Astrocyte of the cerebellum (primary cell): ENCODE data around the gene RPS6KA4.
"Not testable (repeated sequence)": the region's sequence is repeated elsewhere in the genome, so short reads cannot be mapped to it uniquely, and the experiment has no call there.

Experiments used
- DNase-seq: peaks from one replicate; pipeline ENCODE4 v3.0.0-alpha.2; 2011; ENCODE audit warnings: low read depth
- H3K4me3 ChIP-seq: 2 replicates; pipeline ENCODE4 v1.5.1; 2011; ENCODE audit warnings: mild to moderate bottlenecking, low read depth, low read length, moderate library complexity
- in situ Hi-C: cut with HindIII; loops from 2 replicates; pipeline ENCODE4 v1.10.0; 2017; ENCODE audit warnings: low sequenced_read_pairs
- TF ChIP-seq, protein P1 (sequence below): IDR thresholded peaks from 2 replicates; pipeline ENCODE4 v1.5.1; 2012; ENCODE audit warnings: low read length, low read depth, moderate library complexity, mild to moderate bottlenecking; ENCODE audit errors: missing control alignments

RPS6KA4 gene

DNA sequence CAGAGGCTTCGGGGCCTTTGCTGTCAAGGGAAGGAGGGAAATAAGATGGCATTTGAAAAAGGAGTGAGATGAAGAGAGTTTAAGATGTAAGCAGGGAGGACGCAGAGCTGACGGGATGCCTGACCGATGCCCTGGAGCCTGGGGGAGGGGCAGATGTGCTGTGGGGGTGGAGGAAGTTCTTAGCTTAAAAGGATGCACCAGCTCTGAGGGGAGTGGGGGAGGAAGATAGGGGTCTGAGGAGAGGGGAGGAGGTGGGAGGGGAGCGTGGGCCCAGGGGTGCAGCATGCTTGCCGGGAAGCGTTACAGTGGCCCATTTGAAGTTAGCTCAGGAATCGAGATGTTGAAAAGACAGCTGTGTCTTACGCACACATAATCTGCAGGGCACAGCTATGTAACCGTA, 56.3 kb downstream of the RPS6KA4 start:
- in situ Hi-C loops = no loop called here
- TF ChIP-seq, protein P1, sequence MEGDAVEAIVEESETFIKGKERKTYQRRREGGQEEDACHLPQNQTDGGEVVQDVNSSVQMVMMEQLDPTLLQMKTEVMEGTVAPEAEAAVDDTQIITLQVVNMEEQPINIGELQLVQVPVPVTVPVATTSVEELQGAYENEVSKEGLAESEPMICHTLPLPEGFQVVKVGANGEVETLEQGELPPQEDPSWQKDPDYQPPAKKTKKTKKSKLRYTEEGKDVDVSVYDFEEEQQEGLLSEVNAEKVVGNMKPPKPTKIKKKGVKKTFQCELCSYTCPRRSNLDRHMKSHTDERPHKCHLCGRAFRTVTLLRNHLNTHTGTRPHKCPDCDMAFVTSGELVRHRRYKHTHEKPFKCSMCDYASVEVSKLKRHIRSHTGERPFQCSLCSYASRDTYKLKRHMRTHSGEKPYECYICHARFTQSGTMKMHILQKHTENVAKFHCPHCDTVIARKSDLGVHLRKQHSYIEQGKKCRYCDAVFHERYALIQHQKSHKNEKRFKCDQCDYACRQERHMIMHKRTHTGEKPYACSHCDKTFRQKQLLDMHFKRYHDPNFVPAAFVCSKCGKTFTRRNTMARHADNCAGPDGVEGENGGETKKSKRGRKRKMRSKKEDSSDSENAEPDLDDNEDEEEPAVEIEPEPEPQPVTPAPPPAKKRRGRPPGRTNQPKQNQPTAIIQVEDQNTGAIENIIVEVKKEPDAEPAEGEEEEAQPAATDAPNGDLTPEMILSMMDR = no peak
- no peak overlapping the region for H3K4me3 ChIP-seq
- no peak for DNase-seq

DNA sequence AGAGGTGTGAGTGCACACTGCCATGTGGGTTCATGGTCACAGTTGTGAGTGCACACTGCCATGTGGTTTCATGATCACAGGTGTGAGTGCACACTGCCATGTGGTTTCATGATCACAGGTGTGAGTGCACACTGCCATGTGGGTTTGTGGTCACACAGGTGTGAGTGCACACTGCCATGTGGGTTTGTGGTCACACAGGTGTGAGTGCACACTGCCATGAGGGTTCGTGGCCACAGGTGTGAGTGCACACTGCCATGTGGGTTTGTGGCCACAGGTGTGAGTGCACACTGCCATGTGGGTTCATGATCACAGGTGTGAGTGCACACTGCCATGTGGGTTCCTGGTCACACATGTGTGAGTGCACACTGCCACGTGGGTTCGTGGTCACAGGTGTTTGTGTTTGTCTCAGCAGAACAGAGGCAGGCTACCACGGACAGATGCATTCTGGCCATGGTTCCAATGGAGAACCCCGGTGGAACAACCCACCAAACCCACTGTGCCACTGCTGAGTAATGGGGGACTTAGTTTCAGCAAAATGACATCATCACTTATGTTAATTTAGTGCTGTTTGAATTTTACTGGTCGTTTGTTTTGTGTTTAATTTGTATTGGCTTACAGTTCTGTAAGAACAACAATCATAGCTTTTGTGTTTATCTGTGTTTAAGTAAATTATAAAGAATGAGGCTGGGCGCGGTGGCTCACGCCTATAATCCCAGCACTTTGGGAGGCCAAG, 57.2 kb downstream of the RPS6KA4 start:
- in situ Hi-C loops = no loop called here
- TF ChIP-seq, protein P1 = no peak
- H3K4me3 ChIP-seq = no peak overlapping the region
- no peak for DNase-seq

DNA sequence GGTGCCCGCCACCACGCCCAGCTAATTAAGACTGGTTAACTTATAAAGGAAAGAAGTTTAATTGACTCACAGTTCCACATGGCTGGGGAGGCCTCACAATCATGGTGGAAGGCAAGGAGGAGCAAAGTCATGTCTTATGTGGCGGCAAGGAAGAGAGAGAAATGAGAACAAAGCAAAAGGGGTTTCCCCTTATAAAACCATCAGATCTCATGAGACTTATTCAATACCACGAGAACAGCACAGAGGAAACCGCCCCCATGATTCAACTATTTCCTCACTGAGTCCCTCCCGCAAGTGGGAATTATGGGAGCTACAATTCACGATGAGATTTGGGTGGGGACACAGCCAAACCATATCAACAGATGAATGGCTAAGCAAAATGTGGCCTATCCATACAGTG, 59.3 kb downstream of the RPS6KA4 start:
- H3K4me3 ChIP-seq, DNase-seq, in situ Hi-C loops: not testable (repeated sequence)

DNA sequence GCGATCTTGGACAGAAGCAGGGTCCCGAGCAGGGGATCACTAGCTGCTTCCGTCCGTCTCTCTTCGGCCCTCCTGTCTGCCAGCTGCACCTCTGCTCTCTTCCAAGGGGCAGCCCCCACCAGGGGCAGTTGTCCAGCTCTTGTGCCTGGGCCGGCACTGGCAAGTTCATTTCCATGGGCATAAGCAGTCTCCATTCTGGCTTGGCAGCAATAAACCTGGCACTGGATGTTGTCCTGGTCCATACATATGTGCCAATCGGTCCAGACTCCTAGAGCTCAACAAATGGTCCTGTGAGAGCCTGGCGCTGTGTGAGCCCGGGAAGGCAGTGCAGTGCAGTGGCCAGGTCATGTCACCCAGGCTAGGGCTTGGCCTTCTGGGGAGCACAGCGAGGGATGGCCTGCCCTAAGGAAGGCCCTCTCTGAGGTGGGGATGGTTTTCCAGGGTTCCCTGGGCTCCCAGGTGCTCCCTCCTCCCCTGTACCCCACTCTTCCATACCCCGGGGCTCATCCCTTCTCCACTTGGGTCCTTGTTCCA, 60.4 kb downstream of the RPS6KA4 start:
- no peak overlapping the region for H3K4me3 ChIP-seq
- in situ Hi-C loops = no loop called here
- TF ChIP-seq, protein P1 = no peak
- no peak for DNase-seq

DNA sequence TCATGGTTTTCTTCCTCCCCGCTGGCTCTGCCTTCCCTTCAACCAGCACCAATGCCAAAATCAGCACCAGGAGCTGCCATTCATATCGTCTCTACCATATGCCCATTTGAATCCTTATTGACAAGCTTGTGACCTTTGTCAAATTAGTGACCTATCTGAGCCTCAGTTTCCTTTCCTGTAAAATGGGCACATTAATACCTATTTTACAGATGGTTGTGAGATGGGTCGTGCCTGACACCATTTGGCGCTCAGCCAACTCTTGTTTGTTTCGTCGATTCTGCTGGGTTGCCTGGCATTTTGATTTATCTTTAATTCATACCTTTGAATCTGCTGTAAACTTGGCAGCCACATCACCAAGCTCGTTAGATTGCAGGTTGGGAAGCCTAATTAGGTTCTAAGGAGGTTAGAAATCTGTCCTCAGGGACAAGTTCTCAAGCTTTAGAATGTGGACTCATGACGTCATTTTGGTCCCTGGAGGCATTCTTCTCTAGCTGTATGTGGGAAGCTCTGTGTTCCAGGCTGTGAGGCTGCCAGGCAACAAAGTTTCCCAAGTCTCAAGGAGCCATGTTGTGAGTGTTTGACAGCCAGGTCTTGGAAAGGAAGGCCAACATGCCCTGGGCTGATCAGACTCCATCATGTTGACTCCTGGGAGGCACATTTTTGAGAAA, 61.0 kb downstream of the RPS6KA4 start:
- TF ChIP-seq, protein P1 = no peak
- in situ Hi-C loops = no loop called here
- peak; percentile 13 for DNase-seq
- H3K4me3 ChIP-seq = no peak overlapping the region
